Central memory CD8-positive, alpha-beta T cell (primary cell): ENCODE results near the gene ELOB.

Source experiments
- ATAC-seq: fragments of 150-1000 bp; cut with Tn5 transposase; replicated peaks from 2 replicates; pipeline ENCODE4 v1.10.0; 2022; ENCODE audit warnings: mild to moderate bottlenecking, moderate FRiP score, moderate number of reproducible peaks; ENCODE audit not compliant: poor library complexity, severe bottlenecking; ENCODE audit errors: extremely low read depth
- DNase-seq, 2 donors: peaks; one replicate each; pipeline ENCODE4 v3.0.0; 2021; ENCODE audit warnings: low spot score in 2 of 2
- H3K27ac Mint-ChIP-seq: one replicate; pipeline ENCODE4 v1.8.0; 2022; ENCODE audit warnings: low read depth, mild to moderate bottlenecking, moderate library complexity, mixed read lengths
- H3K27me3 Mint-ChIP-seq: one replicate; pipeline ENCODE4 v1.8.0; 2022; ENCODE audit warnings: mixed read lengths
- H3K36me3 Mint-ChIP-seq: one replicate; pipeline ENCODE4 v1.8.0; 2022; ENCODE audit warnings: mild to moderate bottlenecking, moderate library complexity, mixed read lengths; ENCODE audit not compliant: insufficient read depth
- H3K4me1 Mint-ChIP-seq: one replicate; pipeline ENCODE4 v1.8.0; 2022; ENCODE audit warnings: mixed read lengths
- H3K4me3 Mint-ChIP-seq: one replicate; pipeline ENCODE4 v1.8.0; 2022; ENCODE audit warnings: mild to moderate bottlenecking, moderate library complexity, mixed read lengths
- H3K9me3 Mint-ChIP-seq: one replicate; pipeline ENCODE4 v1.8.0; 2022; ENCODE audit warnings: mixed read lengths

The ELOB gene

DNA sequence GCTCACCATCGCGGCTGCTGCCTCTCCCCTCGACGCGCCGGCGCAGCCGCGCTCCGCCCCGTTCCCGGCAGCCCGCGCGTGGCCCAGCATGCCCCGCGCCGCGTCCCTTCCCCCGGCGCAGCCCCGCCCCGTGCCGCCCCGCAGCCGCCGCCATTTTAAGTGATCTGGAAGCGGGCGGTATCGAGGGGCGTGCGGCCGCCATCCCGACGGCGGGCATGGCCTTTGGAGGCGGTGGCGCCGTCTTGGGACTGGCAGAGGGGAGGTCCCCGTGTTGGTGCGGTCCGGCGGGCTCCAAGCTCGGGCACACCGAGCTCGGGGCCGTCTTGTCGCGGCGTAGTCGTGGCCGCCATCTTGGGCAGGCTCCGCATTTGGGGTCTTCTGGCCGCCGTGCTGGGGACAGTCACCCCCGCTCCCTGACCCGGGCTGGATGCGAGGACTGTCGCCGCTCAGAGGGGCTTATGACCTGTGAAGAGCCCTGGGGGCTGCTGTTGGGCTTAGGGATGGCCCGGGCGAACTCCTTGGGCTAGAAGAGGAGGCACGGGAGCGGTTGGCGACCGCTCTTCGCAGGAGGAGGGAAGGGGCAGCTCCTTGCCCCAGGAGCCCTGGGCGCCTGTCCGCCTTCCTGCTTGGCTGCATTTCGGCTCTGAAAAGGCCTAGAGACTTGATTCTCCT is at the start of gene ELOB:
Gene ELOB, minus strand, starts transcription at position 50 of the 672 bp plus-strand sequence. Its CDS starts 41 bp downstream, at position 9.
- Mint-ChIP-seq H3K4me3 (peak within 1 kb of the TSS; percentile 87), H3K9me3 (no peaks in the 10 kb centered on the region), H3K4me1 (peaks cover 34% of the 10 kb centered on the region), H3K36me3 (peaks cover 25% of the 10 kb centered on the region), H3K27me3 (no peaks in the 10 kb centered on the region), H3K27ac (peak within 1 kb of the TSS; percentile 96)
- DNase-seq (peak; percentile 70 to 80), ATAC-seq (peak; percentile 88)

- ATAC-seq (no peak), DNase-seq (no peak)
- H3K27me3 Mint-ChIP-seq = peaks cover 6% of the 10 kb centered on the region
- H3K4me1 Mint-ChIP-seq = no peaks in the 10 kb centered on the region
- no peak overlapping the region for H3K4me3 Mint-ChIP-seq
- no peaks in the 10 kb centered on the region for H3K9me3 Mint-ChIP-seq
- no peaks in the 10 kb centered on the region for H3K36me3 Mint-ChIP-seq
- H3K27ac Mint-ChIP-seq = no peak overlapping the region
Observed at GRCh38 chr16:2825906-2826305, 48.8 kb upstream of the ELOB start.

GRCh38 chr16:2825049-2825742 is 48.1 kb upstream of the ELOB start:
- no peaks in the 10 kb centered on the region for H3K4me1 Mint-ChIP-seq
- H3K27ac Mint-ChIP-seq = no peak overlapping the region
- H3K36me3 Mint-ChIP-seq = no peaks in the 10 kb centered on the region
- no peaks in the 10 kb centered on the region for H3K27me3 Mint-ChIP-seq
- DNase-seq = no peak
- ATAC-seq = no peak
- no peaks in the 10 kb centered on the region for H3K9me3 Mint-ChIP-seq
- H3K4me3 Mint-ChIP-seq = no peak overlapping the region

GRCh38 chr16:2824626-2825025 is 47.5 kb upstream of the ELOB start:
- no peak overlapping the region for H3K27ac Mint-ChIP-seq
- no peaks in the 10 kb centered on the region for H3K9me3 Mint-ChIP-seq
- no peaks in the 10 kb centered on the region for H3K27me3 Mint-ChIP-seq
- no peak overlapping the region for H3K4me3 Mint-ChIP-seq
- H3K36me3 Mint-ChIP-seq = no peaks in the 10 kb centered on the region
- DNase-seq = no peak
- no peak for ATAC-seq
- H3K4me1 Mint-ChIP-seq = no peaks in the 10 kb centered on the region

DNA sequence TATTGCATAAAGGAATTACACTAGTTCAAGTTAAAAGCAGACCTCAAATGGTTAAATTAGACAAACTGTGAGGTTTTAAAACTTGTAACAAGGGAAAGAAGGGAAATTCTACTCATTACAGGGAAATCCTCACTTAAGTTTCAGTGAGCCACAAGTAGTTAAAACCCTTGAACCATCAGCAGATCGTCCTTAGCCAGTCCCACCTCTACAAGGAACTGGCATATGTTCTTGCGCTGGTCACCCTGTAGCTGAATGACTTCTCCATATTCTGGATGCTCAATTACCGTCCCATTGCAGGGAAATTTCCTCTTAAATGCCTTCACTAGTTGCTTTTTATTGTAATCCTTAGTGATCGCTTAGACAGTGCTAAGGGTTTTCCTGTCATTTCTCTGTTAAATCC is 45.4 kb upstream of the ELOB start:
- no peak for ATAC-seq
- H3K9me3 Mint-ChIP-seq = no peaks in the 10 kb centered on the region
- no peaks in the 10 kb centered on the region for H3K36me3 Mint-ChIP-seq
- H3K4me3 Mint-ChIP-seq = no peak overlapping the region
- no peaks in the 10 kb centered on the region for H3K27me3 Mint-ChIP-seq
- H3K4me1 Mint-ChIP-seq = no peaks in the 10 kb centered on the region
- H3K27ac Mint-ChIP-seq = no peak overlapping the region
- no peak for DNase-seq

GRCh38 chr16:2822158-2822495 is 45.0 kb upstream of the ELOB start:
- H3K4me3 Mint-ChIP-seq = no peak overlapping the region
- no peaks in the 10 kb centered on the region for H3K36me3 Mint-ChIP-seq
- H3K9me3 Mint-ChIP-seq = no peaks in the 10 kb centered on the region
- ATAC-seq = no peak
- DNase-seq = no peak
- no peak overlapping the region for H3K27ac Mint-ChIP-seq
- H3K4me1 Mint-ChIP-seq = no peaks in the 10 kb centered on the region
- no peaks in the 10 kb centered on the region for H3K27me3 Mint-ChIP-seq

DNA sequence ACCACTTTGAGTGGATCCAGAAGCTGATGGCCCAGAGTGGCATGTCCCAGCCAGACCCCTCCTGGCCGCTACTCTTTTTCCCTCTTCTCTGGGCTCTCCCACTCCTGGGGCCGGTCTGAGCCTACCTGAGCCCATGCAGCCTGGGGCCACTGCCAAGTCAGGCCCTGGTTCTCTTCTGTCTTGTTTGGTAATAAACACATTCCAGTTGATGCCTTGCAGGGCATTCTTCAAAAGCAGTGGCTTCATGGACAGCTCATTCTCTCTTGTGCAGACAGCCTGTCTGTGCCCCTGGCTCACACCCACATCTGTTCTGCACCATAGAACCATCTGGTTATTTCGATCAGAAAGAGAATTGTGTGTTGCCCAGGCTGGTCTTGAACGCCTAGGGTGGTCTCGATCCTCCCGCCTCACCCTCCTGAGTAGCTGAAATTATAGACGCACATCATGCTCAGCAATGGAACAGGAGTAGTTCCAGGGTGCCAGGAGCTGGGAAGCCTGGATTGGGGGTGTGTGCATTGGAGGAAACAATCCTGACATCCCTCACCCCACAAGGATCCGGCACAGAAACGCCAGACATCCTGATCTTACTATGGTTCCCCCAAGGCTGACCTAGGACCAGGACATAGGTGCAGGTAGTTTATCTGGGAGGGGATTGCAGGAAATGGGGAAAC is 44.5 kb upstream of the ELOB start:
- Mint-ChIP-seq H3K27me3 (no peaks in the 10 kb centered on the region), H3K4me3 (no peak overlapping the region), H3K27ac (no peak overlapping the region), H3K4me1 (no peaks in the 10 kb centered on the region), H3K9me3 (no peaks in the 10 kb centered on the region), H3K36me3 (no peaks in the 10 kb centered on the region)
- no peak for DNase-seq
- ATAC-seq = no peak

GRCh38 chr16:2820836-2821486 is 43.9 kb upstream of the ELOB start:
- no peaks in the 10 kb centered on the region for H3K4me1 Mint-ChIP-seq
- H3K36me3 Mint-ChIP-seq = no peaks in the 10 kb centered on the region
- no peaks in the 10 kb centered on the region for H3K27me3 Mint-ChIP-seq
- ATAC-seq (no peak), DNase-seq (no peak)
- H3K4me3 Mint-ChIP-seq = no peak overlapping the region
- H3K9me3 Mint-ChIP-seq = no peaks in the 10 kb centered on the region
- H3K27ac Mint-ChIP-seq = no peak overlapping the region

DNA sequence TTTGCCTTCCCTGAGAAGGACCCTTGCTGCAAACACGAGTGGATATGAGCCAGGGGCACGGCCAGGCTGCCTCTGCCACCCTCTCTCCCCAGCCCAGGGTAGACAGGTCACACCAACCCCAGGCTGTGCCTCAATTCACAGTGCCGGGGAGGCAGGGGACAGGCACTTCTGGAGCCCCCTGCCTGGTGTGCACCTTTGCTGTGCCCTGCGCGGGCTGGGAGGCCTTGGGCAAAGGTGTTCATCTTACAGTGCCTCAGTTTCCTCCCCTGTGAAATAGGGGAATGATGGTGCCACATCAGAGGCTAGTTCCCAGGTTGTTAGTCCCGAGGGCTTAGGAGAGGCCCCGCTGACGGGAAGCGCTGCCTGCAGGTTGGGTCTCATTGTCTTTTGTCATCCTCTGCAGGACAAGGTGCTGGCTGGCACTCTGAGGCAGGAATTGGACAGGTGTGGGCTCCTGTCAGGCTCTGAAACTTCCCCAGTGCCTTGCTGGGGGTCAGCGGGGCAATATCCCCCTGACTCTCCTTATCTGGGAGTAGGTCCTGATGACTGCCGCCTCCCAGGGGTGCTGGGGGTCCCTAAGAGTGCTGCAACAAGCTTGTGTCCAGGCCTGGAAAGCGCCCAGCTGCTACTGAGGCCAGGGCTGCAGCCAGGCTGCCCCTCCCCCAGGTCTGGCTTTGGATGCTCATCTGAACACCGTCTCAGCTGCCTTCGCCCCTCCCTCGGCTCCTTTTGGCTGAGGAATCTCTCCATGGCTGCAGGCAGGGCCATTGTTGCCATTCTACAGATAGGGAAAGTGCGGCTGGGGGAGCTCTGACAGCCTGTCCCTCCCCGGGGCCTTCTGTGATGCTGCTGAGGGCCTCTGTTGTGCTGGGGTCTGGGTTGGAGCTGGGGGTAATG is 43.1 kb upstream of the ELOB start:
- no peaks in the 10 kb centered on the region for H3K9me3 Mint-ChIP-seq
- H3K4me3 Mint-ChIP-seq = no peak overlapping the region
- ATAC-seq = no peak
- no peak for DNase-seq
- no peaks in the 10 kb centered on the region for H3K4me1 Mint-ChIP-seq
- H3K27ac Mint-ChIP-seq = peak overlapping the region; percentile 87
- no peaks in the 10 kb centered on the region for H3K36me3 Mint-ChIP-seq
- H3K27me3 Mint-ChIP-seq = no peaks in the 10 kb centered on the region

DNA sequence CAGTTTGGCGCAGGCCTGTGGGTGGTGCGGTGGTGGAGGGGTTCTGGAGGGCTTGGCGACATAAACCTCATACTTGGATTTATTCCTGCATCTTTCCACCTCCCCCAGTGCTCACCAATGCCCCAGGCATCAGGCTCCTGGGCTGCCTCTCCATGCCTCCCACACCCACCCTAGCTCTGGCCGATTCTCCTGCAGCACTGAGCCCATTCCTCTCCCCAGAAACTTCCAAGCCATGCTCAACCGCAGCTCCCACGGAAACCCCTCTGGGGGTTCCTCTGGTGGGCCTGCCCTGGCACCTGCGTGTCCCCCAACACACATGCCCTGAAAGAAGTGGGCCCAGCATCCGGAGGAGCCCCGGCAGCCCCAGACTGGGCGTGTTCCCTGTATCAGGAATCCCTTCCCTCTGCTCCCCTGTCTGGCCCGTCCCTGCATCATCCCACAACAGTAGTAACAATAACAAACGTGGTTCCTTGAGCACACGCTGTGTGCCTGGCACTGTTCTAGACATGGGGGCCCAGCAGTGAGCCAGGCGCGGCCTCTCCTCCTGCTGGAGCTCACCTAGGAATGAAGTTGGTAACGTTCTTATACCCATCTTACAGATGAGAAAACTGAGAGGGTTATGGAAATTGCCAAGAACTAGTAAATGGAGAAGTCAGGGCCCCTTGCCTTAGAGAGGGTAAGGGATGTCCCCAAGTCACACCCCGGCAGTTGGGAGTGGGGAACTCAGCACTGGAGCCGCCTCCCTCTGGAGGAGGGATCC is 42.3 kb upstream of the ELOB start:
- Mint-ChIP-seq H3K36me3 (no peaks in the 10 kb centered on the region), H3K4me3 (peak overlapping the region; percentile 4), H3K27me3 (no peaks in the 10 kb centered on the region), H3K4me1 (no peaks in the 10 kb centered on the region), H3K27ac (peak overlapping the region; percentile 87), H3K9me3 (no peaks in the 10 kb centered on the region)
- ATAC-seq = no peak
- DNase-seq = no peak

DNA sequence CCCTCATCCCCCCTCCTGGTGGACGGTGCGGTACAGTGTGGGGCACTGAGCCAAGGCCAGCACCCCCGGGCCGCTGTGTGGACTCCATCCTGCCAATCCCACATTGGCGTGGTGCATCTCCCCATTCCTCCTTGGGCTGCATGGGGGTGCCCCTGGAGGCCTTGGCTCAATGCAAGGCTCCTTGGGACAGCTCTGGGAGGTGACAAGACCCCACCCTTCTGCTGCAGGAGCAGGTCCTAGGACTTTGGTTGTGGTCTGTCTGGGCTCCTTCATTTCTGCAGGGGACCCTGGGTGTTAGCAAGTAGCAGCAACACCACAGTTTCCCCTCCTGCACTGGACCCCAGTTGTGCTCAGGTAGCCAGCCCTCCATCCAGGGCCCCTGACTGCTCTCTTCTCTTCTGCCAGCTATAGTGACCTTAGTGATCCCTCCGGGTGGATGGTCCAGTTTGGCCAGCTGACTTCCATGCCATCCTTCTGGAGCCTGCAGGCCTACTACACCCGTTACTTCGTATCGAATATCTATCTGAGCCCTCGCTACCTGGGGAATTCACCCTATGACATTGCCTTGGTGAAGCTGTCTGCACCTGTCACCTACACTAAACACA is 41.3 kb upstream of the ELOB start:
- ATAC-seq (no peak), DNase-seq (no peak)
- Mint-ChIP-seq H3K36me3 (no peaks in the 10 kb centered on the region), H3K4me3 (peak overlapping the region; percentile 48), H3K27me3 (no peaks in the 10 kb centered on the region), H3K4me1 (no peaks in the 10 kb centered on the region), H3K9me3 (no peaks in the 10 kb centered on the region), H3K27ac (no peak overlapping the region)
